Stimulated activated CD4-positive, alpha-beta T cell treated with anti-CD3 and anti-CD28 coated beads, Interleukin-15, amount 100 ng/mL, for 48 hours (primary cell): ENCODE measurements around the gene NIP7.
"Not testable (repeated sequence)": the region's sequence is repeated elsewhere in the genome, so short reads cannot be mapped to it uniquely, and the experiment has no call there.

Source experiments
- DNase-seq, 2 donors: peaks; one replicate each; pipeline ENCODE4 v3.0.0-alpha.2; 2020; ENCODE audit warnings: low read depth in 2 of 2

The NIP7 gene

GRCh38 chr16:69344171-69344570, 4.6 kb downstream of the NIP7 start:
- no peak for DNase-seq

- no peak for DNase-seq
Measured at GRCh38 chr16:69345923-69346322, 6.4 kb downstream of the NIP7 start.

GRCh38 chr16:69346683-69347082, 7.1 kb downstream of the NIP7 start:
- no peak for DNase-seq

GRCh38 chr16:69348222-69348621, 8.7 kb downstream of the NIP7 start:
- DNase-seq: no peak

GRCh38 chr16:69349536-69349935, 10.0 kb downstream of the NIP7 start:
- no peak for DNase-seq

GRCh38 chr16:69350536-69351133, 11.1 kb downstream of the NIP7 start:
- DNase-seq: no peak

- no peak for DNase-seq
Measured at GRCh38 chr16:69351309-69352027, 11.9 kb downstream of the NIP7 start, which contains the start of gene TMED6. TMED6 (minus strand) TSS chr16:69351786; CDS start chr16:69351753, 33 bp downstream.

GRCh38 chr16:69360070-69360469, 20.5 kb downstream of the NIP7 start:
- DNase-seq: not testable (repeated sequence)

GRCh38 chr16:69363281-69363717, 23.7 kb downstream of the NIP7 start:
- no peak for DNase-seq

- no peak for DNase-seq
Measured at GRCh38 chr16:69364088-69364487, 24.5 kb downstream of the NIP7 start.

- no peak for DNase-seq
Measured at GRCh38 chr16:69365901-69366300, 26.3 kb downstream of the NIP7 start.

GRCh38 chr16:69366431-69366830, 26.9 kb downstream of the NIP7 start:
- no peak for DNase-seq

- no peak for DNase-seq
Measured at GRCh38 chr16:69367980-69368379, 28.4 kb downstream of the NIP7 start.

- DNase-seq: no peak
Measured at GRCh38 chr16:69368866-69369265, 29.3 kb downstream of the NIP7 start.

- no peak for DNase-seq
Measured at GRCh38 chr16:69371564-69371963, 32.0 kb downstream of the NIP7 start.

- no peak for DNase-seq
Measured at GRCh38 chr16:69373019-69373418, 33.4 kb downstream of the NIP7 start.

- no peak for DNase-seq
Measured at GRCh38 chr16:69376393-69377059, 37.0 kb downstream of the NIP7 start.

GRCh38 chr16:69378036-69378435, 38.5 kb downstream of the NIP7 start:
- DNase-seq: no peak

- no peak for DNase-seq
Measured at GRCh38 chr16:69378760-69379159, 39.2 kb downstream of the NIP7 start.

GRCh38 chr16:69381231-69381630, 41.7 kb downstream of the NIP7 start:
- no peak for DNase-seq

- DNase-seq: no peak
Measured at GRCh38 chr16:69382421-69382820, 42.8 kb downstream of the NIP7 start.

GRCh38 chr16:69384974-69385373, 45.4 kb downstream of the NIP7 start:
- DNase-seq: no peak

GRCh38 chr16:69386596-69386995, 47.0 kb downstream of the NIP7 start:
- DNase-seq: no peak
